ENCODE results near the gene KCTD13. TPM values are rescaled to one million over a fixed set of nuclear protein-coding genes. Genes with fewer than 3 reads are reported as not detected.
"Not testable (repeated sequence)": the region's sequence is repeated elsewhere in the genome, so short reads cannot be mapped to it uniquely, and the experiment has no call there.

Gene KCTD13
- polyA plus RNA-seq, 2 donors, result 10.1 to 15.5 TPM

GRCh38 chr16:29909851-29910250 lies 16.2 kb downstream of the KCTD13 start:
- H3K36me3 ChIP-seq (ENCODE audit: control insufficient read depth in 2 of 2, insufficient read depth in 2 of 2, low read length in 1 of 2); H3K27me3 ChIP-seq (ENCODE audit: control insufficient read depth in 1 of 2, insufficient read depth in 2 of 2, low read length in 2 of 2); H3K4me3 ChIP-seq (ENCODE audit: low read depth in 1 of 2, low read length in 2 of 2); H3K4me1 ChIP-seq (ENCODE audit: control insufficient read depth in 2 of 2, insufficient read depth in 2 of 2, low read length in 1 of 2); H3K27ac ChIP-seq (ENCODE audit: low read depth in 2 of 2, low read length in 1 of 2); H3K9me3 ChIP-seq (ENCODE audit: control insufficient read depth in 2 of 2, insufficient read depth in 1 of 2, low read depth in 1 of 2, low read length in 1 of 2): not testable (repeated sequence)
- 88 to 96% methylated on average over 6 of the region's 6 CpGs for WGBS, 2 donors

GRCh38 chr16:29909391-29909790 lies 16.6 kb downstream of the KCTD13 start:
- Histone ChIP-seq H3K36me3 (ENCODE audit: control insufficient read depth in 2 of 2, insufficient read depth in 2 of 2, low read length in 1 of 2) (no peaks in the 10 kb centered on the region), H3K9me3 (ENCODE audit: control insufficient read depth in 2 of 2, insufficient read depth in 1 of 2, low read depth in 1 of 2, low read length in 1 of 2) (no peaks in the 10 kb centered on the region), H3K27ac (ENCODE audit: low read depth in 2 of 2, low read length in 1 of 2) (no peak overlapping the region), H3K27me3 (ENCODE audit: control insufficient read depth in 1 of 2, insufficient read depth in 2 of 2, low read length in 2 of 2) (no peaks in the 10 kb centered on the region), H3K4me1 (ENCODE audit: control insufficient read depth in 2 of 2, insufficient read depth in 2 of 2, low read length in 1 of 2) (no peaks in the 10 kb centered on the region), H3K4me3 (ENCODE audit: low read depth in 1 of 2, low read length in 2 of 2) (no peak overlapping the region)
- 80 to 83% methylated on average over 2 of the region's 2 CpGs for WGBS, 2 donors

GRCh38 chr16:29908719-29909220 lies 17.3 kb downstream of the KCTD13 start:
- Histone ChIP-seq H3K4me3 (ENCODE audit: low read depth in 1 of 2, low read length in 2 of 2) (no peak overlapping the region), H3K9me3 (ENCODE audit: control insufficient read depth in 2 of 2, insufficient read depth in 1 of 2, low read depth in 1 of 2, low read length in 1 of 2) (no peaks in the 10 kb centered on the region), H3K27ac (ENCODE audit: low read depth in 2 of 2, low read length in 1 of 2) (no peak overlapping the region), H3K27me3 (ENCODE audit: control insufficient read depth in 1 of 2, insufficient read depth in 2 of 2, low read length in 2 of 2) (no peaks in the 10 kb centered on the region), H3K36me3 (ENCODE audit: control insufficient read depth in 2 of 2, insufficient read depth in 2 of 2, low read length in 1 of 2) (no peaks in the 10 kb centered on the region), H3K4me1 (ENCODE audit: control insufficient read depth in 2 of 2, insufficient read depth in 2 of 2, low read length in 1 of 2) (no peaks in the 10 kb centered on the region)
- WGBS, 2 donors, result 81 to 86% methylated on average over 2 of the region's 2 CpGs

- Histone ChIP-seq H3K27me3 (ENCODE audit: control insufficient read depth in 1 of 2, insufficient read depth in 2 of 2, low read length in 2 of 2) (no peaks in the 10 kb centered on the region), H3K36me3 (ENCODE audit: control insufficient read depth in 2 of 2, insufficient read depth in 2 of 2, low read length in 1 of 2) (no peaks in the 10 kb centered on the region), H3K9me3 (ENCODE audit: control insufficient read depth in 2 of 2, insufficient read depth in 1 of 2, low read depth in 1 of 2, low read length in 1 of 2) (no peaks in the 10 kb centered on the region), H3K27ac (ENCODE audit: low read depth in 2 of 2, low read length in 1 of 2) (no peak overlapping the region), H3K4me1 (ENCODE audit: control insufficient read depth in 2 of 2, insufficient read depth in 2 of 2, low read length in 1 of 2) (no peaks in the 10 kb centered on the region), H3K4me3 (ENCODE audit: low read depth in 1 of 2, low read length in 2 of 2) (no peak overlapping the region)
- WGBS, 2 donors, result 63 to 72% methylated on average over 2 of the region's 2 CpGs
Measured at GRCh38 chr16:29907973-29908372, 18.1 kb downstream of the KCTD13 start.

DNA sequence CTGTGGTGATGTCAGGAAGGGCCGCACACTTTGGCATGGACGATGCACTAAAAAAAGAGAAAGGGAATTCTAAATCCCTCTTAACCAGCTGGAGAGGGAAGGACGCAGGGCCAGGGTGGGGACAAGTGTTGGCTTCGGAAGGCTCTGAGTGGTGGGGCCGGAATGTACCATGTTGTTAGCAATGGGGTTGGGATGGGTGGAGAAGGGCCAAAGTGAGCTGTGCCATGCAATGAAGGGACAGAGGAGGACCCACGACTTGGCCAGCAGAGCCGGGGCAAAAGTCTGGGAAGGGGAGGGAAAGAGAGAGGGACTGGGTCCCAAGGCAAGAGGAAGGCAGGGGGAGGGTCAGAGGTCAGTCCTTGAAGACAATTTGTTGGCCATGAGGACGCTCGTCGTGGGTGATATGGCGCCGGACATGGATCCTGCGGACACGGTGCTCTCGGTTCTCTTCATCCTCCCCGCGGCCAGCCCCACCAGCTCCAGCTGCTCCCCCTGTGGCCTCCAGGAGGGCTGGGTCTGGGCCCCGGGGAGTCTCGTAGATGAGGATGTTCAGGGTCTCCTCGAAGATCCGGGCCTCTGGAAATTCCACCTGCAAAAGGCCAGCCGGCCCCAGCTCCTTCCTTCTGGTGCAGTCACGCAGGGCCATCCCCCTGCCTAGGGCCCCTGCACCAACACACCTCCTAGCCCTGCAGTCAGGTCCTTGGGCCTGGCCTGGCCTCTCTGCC lies 19.3 kb downstream of the KCTD13 start:
- no peaks in the 10 kb centered on the region for H3K4me1 ChIP-seq (ENCODE audit: control insufficient read depth in 2 of 2, insufficient read depth in 2 of 2, low read length in 1 of 2)
- WGBS, 2 donors, result 84% methylated on average over 23 of the region's 23 CpGs

DNA sequence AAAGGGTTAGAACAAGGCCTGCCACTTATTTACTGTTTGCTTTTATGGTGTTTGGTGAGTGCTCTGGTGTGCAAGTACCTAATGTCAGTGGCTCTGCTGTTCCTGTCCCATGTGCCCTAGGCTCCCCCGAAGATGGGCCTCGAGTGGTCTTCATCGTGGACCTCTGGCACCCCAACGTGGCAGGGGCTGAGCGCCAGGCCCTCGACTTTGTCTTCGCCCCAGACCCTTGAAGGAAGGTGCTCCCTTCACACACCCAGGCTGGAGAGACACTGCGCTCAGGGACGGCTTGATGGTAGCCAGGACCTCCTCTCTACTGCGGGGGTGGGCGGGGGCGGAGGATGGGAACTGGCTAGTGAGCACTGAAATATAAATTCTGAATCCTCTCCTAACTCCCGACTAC lies 20.4 kb downstream of the KCTD13 start:
- WGBS, 2 donors, result 82 to 84% methylated on average over 13 of the region's 13 CpGs
- no peak overlapping the region for H3K4me3 ChIP-seq (ENCODE audit: low read depth in 1 of 2, low read length in 2 of 2)
- no peak overlapping the region for H3K27ac ChIP-seq (ENCODE audit: low read depth in 2 of 2, low read length in 1 of 2)
- H3K36me3 ChIP-seq (ENCODE audit: control insufficient read depth in 2 of 2, insufficient read depth in 2 of 2, low read length in 1 of 2), result no peaks in the 10 kb centered on the region
- no peaks in the 10 kb centered on the region for H3K4me1 ChIP-seq (ENCODE audit: control insufficient read depth in 2 of 2, insufficient read depth in 2 of 2, low read length in 1 of 2)
- no peaks in the 10 kb centered on the region for H3K27me3 ChIP-seq (ENCODE audit: control insufficient read depth in 1 of 2, insufficient read depth in 2 of 2, low read length in 2 of 2)
- no peaks in the 10 kb centered on the region for H3K9me3 ChIP-seq (ENCODE audit: control insufficient read depth in 2 of 2, insufficient read depth in 1 of 2, low read depth in 1 of 2, low read length in 1 of 2)

More for the DNA sequence above, 19.3 kb downstream of the KCTD13 start:
- H3K4me3 ChIP-seq (ENCODE audit: low read depth in 1 of 2, low read length in 2 of 2), result no peak overlapping the region
- no peaks in the 10 kb centered on the region for H3K36me3 ChIP-seq (ENCODE audit: control insufficient read depth in 2 of 2, insufficient read depth in 2 of 2, low read length in 1 of 2)
- H3K27me3 ChIP-seq (ENCODE audit: control insufficient read depth in 1 of 2, insufficient read depth in 2 of 2, low read length in 2 of 2), result no peaks in the 10 kb centered on the region
- H3K27ac ChIP-seq (ENCODE audit: low read depth in 2 of 2, low read length in 1 of 2), result no peak overlapping the region
- H3K9me3 ChIP-seq (ENCODE audit: control insufficient read depth in 2 of 2, insufficient read depth in 1 of 2, low read depth in 1 of 2, low read length in 1 of 2), result no peaks in the 10 kb centered on the region

DNA sequence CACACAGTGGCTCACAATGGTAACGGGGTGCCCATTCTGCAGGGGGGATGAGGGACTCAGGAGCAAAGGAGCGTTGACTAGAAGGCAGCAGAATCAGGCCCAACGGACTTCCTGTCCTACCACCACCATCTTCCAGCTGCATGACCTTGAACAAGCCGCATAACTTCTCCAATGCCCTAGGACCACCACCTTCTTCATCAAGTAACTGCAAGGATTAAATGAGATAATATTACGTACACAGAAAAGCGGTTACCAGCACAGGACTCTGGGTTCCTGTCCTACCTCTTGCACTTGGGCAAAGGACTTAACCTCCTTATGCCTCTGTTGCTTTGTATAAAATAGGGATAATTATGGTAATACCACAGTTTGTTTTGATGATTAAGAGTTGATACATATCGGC lies 21.1 kb downstream of the KCTD13 start:
- no peak overlapping the region for H3K27ac ChIP-seq (ENCODE audit: low read depth in 2 of 2, low read length in 1 of 2)
- 91 to 96% methylated on average over 7 of the region's 7 CpGs for WGBS, 2 donors
- H3K9me3 ChIP-seq (ENCODE audit: control insufficient read depth in 2 of 2, insufficient read depth in 1 of 2, low read depth in 1 of 2, low read length in 1 of 2), result no peaks in the 10 kb centered on the region
- peaks cover 3% of the 10 kb centered on the region in 2 donors for H3K4me1 ChIP-seq (ENCODE audit: control insufficient read depth in 2 of 2, insufficient read depth in 2 of 2, low read length in 1 of 2)
- H3K27me3 ChIP-seq (ENCODE audit: control insufficient read depth in 1 of 2, insufficient read depth in 2 of 2, low read length in 2 of 2), result no peaks in the 10 kb centered on the region
- H3K36me3 ChIP-seq (ENCODE audit: control insufficient read depth in 2 of 2, insufficient read depth in 2 of 2, low read length in 1 of 2), result no peaks in the 10 kb centered on the region
- no peak overlapping the region for H3K4me3 ChIP-seq (ENCODE audit: low read depth in 1 of 2, low read length in 2 of 2)

- WGBS, 2 donors, result 68 to 71% methylated on average over 4 of the region's 4 CpGs
- Histone ChIP-seq H3K27ac (ENCODE audit: low read depth in 2 of 2, low read length in 1 of 2) (no peak overlapping the region), H3K27me3 (ENCODE audit: control insufficient read depth in 1 of 2, insufficient read depth in 2 of 2, low read length in 2 of 2) (no peaks in the 10 kb centered on the region), H3K4me3 (ENCODE audit: low read depth in 1 of 2, low read length in 2 of 2) (no peak overlapping the region), H3K4me1 (ENCODE audit: control insufficient read depth in 2 of 2, insufficient read depth in 2 of 2, low read length in 1 of 2) (peaks cover 7% of the 10 kb centered on the region in 2 donors), H3K36me3 (ENCODE audit: control insufficient read depth in 2 of 2, insufficient read depth in 2 of 2, low read length in 1 of 2) (no peaks in the 10 kb centered on the region), H3K9me3 (ENCODE audit: control insufficient read depth in 2 of 2, insufficient read depth in 1 of 2, low read depth in 1 of 2, low read length in 1 of 2) (no peaks in the 10 kb centered on the region)
Measured at GRCh38 chr16:29903590-29903989, 22.4 kb downstream of the KCTD13 start.

- 85 to 87% methylated on average over 19 of the region's 19 CpGs for WGBS, 2 donors
- Histone ChIP-seq H3K27me3 (ENCODE audit: control insufficient read depth in 1 of 2, insufficient read depth in 2 of 2, low read length in 2 of 2) (peaks cover 0 to 8% of the 10 kb centered on the region in 2 donors), H3K9me3 (ENCODE audit: control insufficient read depth in 2 of 2, insufficient read depth in 1 of 2, low read depth in 1 of 2, low read length in 1 of 2) (no peaks in the 10 kb centered on the region), H3K4me1 (ENCODE audit: control insufficient read depth in 2 of 2, insufficient read depth in 2 of 2, low read length in 1 of 2) (peaks cover 7% of the 10 kb centered on the region in 2 donors), H3K27ac (ENCODE audit: low read depth in 2 of 2, low read length in 1 of 2) (no peak overlapping the region), H3K4me3 (ENCODE audit: low read depth in 1 of 2, low read length in 2 of 2) (no peak overlapping the region), H3K36me3 (ENCODE audit: control insufficient read depth in 2 of 2, insufficient read depth in 2 of 2, low read length in 1 of 2) (no peaks in the 10 kb centered on the region)
Measured at GRCh38 chr16:29901607-29901945, 24.4 kb downstream of the KCTD13 start.

Measured in esophagus (tissue), 2 donors.